AG08395 (cell line): Measurements from ENCODE around the gene SNCG.
"Not testable (repeated sequence)": the region's sequence is repeated elsewhere in the genome, so short reads cannot be mapped to it uniquely, and the experiment has no call there.

Experiments
- DNase-seq: peaks from one replicate; pipeline ENCODE4 v3.0.0; 2012; ENCODE audit warnings: mixed read lengths, low spot score

Gene SNCG

DNA sequence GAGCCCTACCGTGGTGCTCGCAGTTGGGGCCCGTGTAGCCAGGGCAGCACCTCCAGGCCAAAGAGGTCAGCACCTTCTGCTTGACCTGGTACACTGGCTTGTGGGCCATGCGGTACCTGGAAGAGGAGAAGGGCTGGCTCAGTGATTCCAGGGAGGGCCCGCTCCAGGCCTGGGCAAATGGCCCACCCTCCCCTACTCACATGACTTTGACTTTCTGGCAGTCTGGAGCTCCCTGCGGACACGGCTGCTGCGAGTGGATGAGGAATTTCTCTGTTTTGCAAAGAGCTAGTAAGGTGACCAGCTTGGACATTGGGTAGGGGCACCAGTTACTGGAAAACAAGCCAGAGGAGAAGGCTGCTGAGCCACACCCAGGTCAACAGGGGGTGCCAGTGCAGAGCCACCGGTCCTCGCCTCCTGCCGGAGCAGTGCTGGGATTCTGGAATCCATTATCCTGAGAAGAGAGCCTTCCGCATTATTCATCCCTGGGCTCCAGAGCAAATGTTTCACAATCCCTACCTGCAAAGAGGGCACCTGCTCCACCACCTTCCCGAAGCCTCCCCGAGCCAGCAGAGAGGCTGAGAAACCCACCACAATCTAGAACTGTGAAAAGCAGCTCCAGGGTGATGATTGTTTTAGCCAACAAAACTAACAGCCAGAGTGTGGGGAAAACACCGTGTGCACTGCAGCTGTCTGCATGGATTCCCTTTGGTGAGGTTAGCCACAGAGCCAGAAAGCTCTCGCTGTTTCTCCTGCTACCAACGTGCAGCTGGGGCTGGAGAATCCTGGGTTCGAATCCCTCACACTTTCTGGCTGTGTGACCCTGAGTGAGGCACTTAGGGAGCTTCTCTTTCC is 12.8 kb upstream of the SNCG start:
- peak; percentile 66 for DNase-seq

DNA sequence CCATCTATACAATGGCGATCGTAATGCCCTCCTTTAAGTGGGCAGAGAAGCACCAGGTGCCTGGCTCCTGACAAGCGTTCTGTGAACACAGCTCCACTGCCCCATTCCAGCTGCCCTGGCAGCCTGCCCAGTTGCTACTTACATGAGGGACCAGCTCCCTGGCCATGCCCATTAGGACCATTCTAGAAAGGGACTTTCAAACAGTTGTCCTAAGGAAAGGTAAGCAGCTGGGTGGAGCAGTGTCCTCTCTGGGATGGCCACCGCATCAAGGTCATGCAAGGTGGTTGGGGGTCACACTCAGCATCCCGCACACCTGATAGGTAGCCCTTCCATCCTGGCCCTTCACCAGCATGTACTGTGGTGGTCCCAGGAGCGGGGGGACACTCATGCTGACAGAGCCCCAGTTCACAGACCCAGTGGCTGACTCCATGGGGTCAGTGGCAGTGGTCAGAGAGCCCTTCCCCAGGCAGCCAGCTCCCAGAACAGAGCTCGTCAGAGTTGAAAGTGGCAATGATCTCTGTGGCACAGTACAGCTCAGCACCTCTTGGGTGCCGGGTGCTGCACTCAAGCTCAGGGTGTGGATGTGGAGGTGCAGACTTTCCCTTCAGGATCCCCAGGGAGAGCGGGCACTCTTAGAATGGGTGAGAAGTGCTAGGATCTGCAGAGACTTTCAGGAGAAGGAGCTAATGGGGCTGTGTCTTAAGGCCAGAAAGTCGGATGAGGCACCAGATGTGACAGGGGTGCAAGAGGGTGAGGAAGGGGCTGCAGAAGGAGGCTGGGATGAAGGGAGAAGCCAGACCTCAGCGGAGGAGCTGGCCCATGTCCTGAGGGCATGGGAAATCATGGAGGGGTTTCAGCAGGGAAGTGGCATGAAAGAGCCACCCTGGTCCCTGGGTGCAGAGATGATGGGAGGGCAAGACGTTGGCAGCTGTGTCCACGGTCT is 11.9 kb upstream of the SNCG start:
- no peak for DNase-seq

DNA sequence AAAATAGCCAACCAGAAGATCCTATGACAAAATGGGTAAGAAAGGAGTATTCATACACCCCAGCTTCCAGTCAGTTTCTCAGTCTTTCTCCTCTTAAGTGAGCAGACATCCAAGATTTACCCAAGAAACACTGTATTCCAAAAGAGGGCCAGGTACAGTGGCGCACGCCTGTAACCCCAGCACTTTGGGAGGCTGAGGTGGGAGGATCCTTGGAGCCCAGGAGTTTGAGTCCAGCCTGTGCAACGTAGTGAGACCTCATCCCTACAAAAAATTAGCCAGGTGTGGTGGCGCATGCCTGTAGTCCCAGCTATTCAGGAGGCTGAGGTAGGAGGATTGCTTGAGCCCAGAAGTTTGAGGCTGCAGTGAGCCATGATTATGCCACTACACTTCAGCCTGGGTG is 10.6 kb upstream of the SNCG start:
- DNase-seq, result not testable (repeated sequence)

DNA sequence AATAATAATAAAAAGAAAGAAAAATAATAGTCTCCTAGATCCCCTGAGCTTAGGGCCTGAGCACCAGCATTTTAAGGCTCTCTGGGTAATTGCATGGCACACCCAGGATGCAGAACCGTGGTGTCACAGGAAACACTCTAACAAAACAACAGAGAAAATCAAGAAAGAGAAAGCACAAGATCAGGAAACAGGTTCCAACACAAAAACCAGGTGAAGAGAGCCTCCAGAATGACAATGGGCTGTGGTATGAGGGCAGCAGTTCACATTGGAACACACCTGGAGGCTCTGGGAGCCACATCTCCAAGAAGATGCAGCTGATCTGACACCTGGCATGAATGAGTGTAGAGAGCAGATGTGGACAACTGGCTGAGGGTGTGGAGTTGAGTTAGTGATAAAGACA is 8.1 kb upstream of the SNCG start:
- no peak for DNase-seq

GRCh38 chr10:86951184-86951761 is 7.1 kb upstream of the SNCG start:
- no peak for DNase-seq

DNA sequence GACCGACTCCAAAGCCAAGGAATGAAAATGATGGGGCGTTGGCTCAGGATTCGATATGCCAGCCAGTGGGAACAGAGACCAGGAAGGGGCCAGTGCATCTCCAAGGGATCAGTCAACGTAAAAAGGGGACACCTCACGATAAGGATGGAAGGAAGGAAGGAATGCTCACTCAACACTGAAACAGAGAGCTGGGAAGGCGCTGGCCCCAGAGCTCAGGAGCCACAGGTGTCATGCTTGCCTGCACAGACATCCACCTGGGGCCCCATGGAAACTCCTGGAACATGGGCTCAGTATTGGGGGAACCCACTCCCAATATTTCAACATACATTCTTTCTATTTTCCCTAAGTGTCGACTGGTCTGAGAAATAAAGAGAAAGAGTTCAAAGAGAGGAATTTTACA is 6.3 kb upstream of the SNCG start:
- no peak for DNase-seq

DNA sequence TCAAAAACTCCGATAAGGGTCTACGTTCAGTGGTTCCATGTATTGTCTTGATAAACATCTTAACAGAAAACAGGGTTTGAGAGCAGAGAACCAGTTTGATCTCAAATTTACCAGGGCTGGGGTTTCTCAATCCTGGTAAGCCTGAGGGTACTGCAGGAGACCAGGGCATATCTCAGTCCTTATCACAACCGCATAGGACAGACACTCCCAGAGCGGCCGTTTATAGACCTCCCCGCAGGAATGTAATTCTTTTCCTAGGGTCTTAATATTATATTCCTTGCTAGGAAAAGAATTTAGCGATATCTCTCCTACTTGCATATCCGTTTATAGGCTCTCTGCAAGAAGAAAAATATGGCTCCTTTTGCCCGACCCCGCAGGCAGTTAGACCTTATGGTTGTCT is 5.7 kb upstream of the SNCG start:
- not testable (repeated sequence) for DNase-seq

GRCh38 chr10:86953747-86954680 is 4.4 kb upstream of the SNCG start:
- no peak for DNase-seq

- DNase-seq, result no peak
Observed at GRCh38 chr10:86954681-86955500, 3.5 kb upstream of the SNCG start.

GRCh38 chr10:86955501-86956194 is 2.8 kb upstream of the SNCG start:
- DNase-seq, result no peak

GRCh38 chr10:86956195-86956847 is 2.1 kb upstream of the SNCG start:
- DNase-seq, result no peak

DNA sequence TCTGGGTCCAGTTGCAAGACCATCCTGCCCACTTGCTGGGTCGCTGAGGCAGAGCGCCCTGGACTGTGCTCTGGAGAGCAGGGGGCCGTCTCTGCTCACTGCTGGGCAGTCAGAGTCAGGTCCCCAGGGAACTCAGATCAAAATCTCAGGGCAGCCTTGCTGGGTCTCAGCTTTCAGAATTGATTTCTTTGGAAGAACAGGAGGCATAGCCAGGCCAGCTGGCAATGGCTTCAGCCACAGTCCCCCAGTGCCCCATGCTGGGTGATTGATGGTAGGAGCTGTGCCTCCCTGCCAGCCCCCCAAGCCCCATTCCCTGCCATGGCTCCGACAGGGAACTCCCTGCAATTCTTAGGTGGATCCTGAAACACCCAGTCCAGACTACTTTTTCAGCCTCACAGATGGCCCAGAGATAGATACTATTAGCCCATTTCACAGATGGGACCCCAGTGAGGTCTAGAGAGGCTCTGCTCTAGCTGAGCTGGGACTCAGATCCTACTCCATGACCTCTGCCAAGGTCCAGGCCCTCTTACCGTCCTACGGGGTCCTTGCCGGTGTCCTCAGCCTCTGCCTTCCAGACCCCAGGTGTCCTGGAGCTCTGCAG is 1.5 kb upstream of the SNCG start:
- DNase-seq, result no peak

- no peak for DNase-seq
Observed at GRCh38 chr10:86957471-86958115, 806 bp upstream of the SNCG start, which contains the start of gene MMRN2. Gene MMRN2, minus strand, starts transcription at chr10:86957615. Its CDS starts 74 bp downstream, at chr10:86957541.

GRCh38 chr10:86958901-86959736 is 720 bp downstream of the SNCG start:
- no peak for DNase-seq

GRCh38 chr10:86959737-86960002 is 1.3 kb downstream of the SNCG start:
- DNase-seq, result no peak

GRCh38 chr10:86960003-86960862 is 1.8 kb downstream of the SNCG start:
- DNase-seq, result peak; percentile 65
